Mucosa of stomach (tissue), 1 donor: ENCODE results near the gene SPATA9.

Experiments used
- H3K27me3 ChIP-seq: one replicate; pipeline ENCODE4 v1.7.0; 2013; ENCODE audit warnings: mild to moderate bottlenecking, low read length; ENCODE audit not compliant: control insufficient read depth, insufficient read depth
- H3K36me3 ChIP-seq: one replicate; pipeline ENCODE4 v1.7.0; 2013; ENCODE audit warnings: low read length; ENCODE audit not compliant: control insufficient read depth, insufficient read depth
- H3K4me1 ChIP-seq: one replicate; pipeline ENCODE4 v1.7.0; 2013; ENCODE audit warnings: mild to moderate bottlenecking, low read length; ENCODE audit not compliant: control insufficient read depth, insufficient read depth
- H3K4me3 ChIP-seq: one replicate; pipeline ENCODE4 v1.7.0; 2013; ENCODE audit warnings: low read length
- H3K9ac ChIP-seq: one replicate; pipeline ENCODE4 v1.7.0; 2013; ENCODE audit warnings: mild to moderate bottlenecking, low read length, moderate library complexity
- H3K9me3 ChIP-seq: one replicate; pipeline ENCODE4 v1.7.0; 2013; ENCODE audit warnings: mild to moderate bottlenecking, low read length, moderate library complexity; ENCODE audit not compliant: control insufficient read depth
- donor health status: Pancreatic carcinoma.

Gene SPATA9

DNA sequence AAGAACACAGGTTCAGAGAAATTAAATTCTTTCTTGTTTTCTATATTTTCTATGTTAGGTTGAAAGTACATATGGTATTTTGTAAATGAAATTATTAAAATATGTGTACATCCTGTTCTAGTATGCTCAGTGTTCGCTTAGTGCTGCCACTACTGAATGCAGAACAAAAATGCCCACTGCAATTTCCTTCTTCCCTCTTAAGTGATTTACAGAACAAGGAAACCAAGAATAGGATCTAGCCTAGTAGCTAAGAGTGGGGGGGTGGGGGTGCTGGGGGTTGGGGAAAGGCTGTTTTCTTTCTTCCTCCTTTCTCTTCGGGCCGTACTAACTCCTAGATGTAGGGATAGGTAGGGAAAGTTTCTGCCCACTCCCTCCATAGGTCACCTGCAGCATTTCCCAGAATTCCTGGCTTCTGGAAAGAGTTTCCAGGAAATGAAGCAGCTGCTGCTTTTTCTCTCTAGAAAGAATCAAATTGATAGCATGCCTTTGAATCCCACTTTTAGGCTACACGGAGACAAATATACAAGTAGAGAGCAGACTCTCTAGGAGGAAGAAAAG lies 15.7 kb downstream of the SPATA9 start:
- Histone ChIP-seq H3K4me1 (peaks cover 3% of the 10 kb centered on the region), H3K27me3 (no peaks in the 10 kb centered on the region), H3K36me3 (no peaks in the 10 kb centered on the region), H3K4me3 (no peak overlapping the region), H3K9me3 (no peaks in the 10 kb centered on the region), H3K9ac (no peak overlapping the region)

DNA sequence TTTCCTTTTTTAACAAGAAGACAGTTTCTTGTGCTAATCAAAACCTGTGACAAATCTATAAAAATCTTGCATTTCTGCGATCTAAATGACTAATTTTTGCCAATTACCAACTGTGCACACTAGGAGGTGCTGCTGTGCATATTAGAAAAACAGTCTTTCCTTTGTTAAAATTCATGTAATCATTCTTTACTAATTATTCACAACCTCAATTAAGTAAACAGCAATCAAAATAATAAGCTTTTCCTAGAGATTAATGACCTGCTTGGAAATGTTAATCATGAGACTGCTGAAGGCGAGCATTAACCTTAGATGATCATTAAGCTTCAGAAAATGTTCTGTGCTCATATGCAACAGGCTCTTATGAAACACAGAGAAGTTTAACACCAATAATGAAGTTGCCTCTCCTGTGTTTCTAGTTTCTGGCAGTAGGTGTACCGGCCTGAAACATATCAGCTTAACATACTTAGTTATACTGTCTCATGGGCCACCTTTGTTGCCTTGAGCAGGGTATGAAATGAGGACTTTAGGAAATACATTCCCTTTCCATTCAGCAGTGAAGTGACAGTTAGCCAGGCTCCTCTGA lies 18.5 kb downstream of the SPATA9 start:
- Histone ChIP-seq H3K4me1 (peaks cover 2% of the 10 kb centered on the region), H3K9me3 (no peaks in the 10 kb centered on the region), H3K27me3 (no peaks in the 10 kb centered on the region), H3K9ac (no peak overlapping the region), H3K36me3 (no peaks in the 10 kb centered on the region), H3K4me3 (no peak overlapping the region)

DNA sequence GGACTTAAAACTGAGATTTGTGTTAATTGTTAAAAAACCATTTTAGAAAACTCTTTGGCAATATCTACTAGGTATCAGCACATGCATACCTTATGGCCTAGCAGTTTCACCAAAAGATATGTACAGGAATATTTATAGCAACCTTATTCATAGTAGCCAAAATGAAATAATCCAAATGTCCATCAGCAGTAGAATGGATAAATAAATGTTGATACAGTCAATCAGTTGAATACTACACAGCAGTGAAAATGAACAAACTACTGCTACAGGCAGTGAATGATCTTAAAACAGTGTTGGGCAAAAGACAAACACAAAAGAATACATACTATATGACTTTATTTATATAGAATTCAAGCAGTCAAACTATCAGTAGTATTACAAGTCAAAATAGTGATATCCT lies 19.8 kb downstream of the SPATA9 start:
- Histone ChIP-seq H3K4me3 (no peak overlapping the region), H3K4me1 (no peaks in the 10 kb centered on the region), H3K36me3 (no peaks in the 10 kb centered on the region), H3K27me3 (no peaks in the 10 kb centered on the region), H3K9me3 (no peaks in the 10 kb centered on the region), H3K9ac (no peak overlapping the region)

DNA sequence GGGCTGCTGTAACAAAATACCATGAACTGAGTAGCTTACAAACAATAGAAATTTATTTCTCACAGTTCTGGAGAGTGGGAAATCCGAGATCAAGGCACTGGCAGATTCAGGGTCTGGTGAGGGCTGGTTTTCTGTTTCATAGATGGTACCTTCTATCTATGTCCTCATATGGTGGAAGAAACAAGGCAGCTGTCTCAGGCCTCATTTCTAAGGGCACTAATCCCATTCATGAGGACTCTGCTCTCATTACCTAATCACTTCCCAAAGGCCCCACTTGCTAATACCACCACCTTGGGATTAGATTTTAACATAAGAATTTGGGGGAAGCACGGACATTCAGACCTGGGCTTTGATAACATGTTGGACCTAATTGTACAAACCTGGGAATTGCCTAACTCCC lies 22.7 kb downstream of the SPATA9 start:
- H3K4me3 ChIP-seq, result no peak overlapping the region
- no peaks in the 10 kb centered on the region for H3K27me3 ChIP-seq
- H3K4me1 ChIP-seq, result no peaks in the 10 kb centered on the region
- H3K36me3 ChIP-seq, result no peaks in the 10 kb centered on the region
- H3K9ac ChIP-seq, result no peak overlapping the region
- H3K9me3 ChIP-seq, result no peaks in the 10 kb centered on the region

DNA sequence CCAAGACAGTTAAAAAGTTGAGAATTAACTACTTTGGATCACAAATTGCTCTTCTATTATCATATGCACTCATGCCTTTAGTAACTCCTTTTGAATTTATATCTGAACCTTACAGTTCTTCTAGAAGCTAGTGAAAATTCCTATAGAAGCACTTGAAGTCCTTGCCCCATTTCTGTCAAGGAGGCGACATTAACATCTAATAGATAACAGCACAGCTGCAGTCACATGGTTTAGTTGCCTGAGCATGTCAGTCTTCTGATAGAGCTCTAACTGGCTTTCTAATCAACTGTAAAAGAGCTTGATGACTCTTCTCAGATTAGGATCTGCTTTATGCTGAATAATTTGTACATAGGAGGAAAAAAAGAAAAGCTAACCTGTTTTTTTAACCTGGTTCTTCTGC lies 27.2 kb downstream of the SPATA9 start:
- H3K9me3 ChIP-seq, result no peaks in the 10 kb centered on the region
- no peaks in the 10 kb centered on the region for H3K36me3 ChIP-seq
- no peak overlapping the region for H3K4me3 ChIP-seq
- H3K9ac ChIP-seq, result no peak overlapping the region
- no peaks in the 10 kb centered on the region for H3K4me1 ChIP-seq
- no peaks in the 10 kb centered on the region for H3K27me3 ChIP-seq

DNA sequence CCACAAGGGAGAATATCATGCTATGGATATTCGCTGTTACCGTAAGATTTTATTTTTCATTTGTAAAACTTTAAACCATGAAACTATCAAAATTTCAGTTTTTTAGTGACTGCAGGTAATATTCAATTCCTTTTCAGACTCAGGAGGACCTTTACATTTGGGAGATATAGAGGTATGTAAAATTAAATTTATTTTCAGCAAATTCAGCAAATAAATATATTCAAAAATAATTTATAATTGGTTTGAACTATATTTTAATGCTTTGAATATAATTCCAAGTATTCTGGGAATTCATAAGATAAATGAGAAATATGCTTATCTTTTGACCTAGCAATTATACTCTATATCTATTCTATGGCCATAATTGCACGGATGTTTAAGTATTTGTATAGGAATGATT lies 28.6 kb downstream of the SPATA9 start:
- Histone ChIP-seq H3K36me3 (no peaks in the 10 kb centered on the region), H3K4me3 (no peak overlapping the region), H3K9ac (no peak overlapping the region), H3K9me3 (no peaks in the 10 kb centered on the region), H3K4me1 (no peaks in the 10 kb centered on the region), H3K27me3 (no peaks in the 10 kb centered on the region)

DNA sequence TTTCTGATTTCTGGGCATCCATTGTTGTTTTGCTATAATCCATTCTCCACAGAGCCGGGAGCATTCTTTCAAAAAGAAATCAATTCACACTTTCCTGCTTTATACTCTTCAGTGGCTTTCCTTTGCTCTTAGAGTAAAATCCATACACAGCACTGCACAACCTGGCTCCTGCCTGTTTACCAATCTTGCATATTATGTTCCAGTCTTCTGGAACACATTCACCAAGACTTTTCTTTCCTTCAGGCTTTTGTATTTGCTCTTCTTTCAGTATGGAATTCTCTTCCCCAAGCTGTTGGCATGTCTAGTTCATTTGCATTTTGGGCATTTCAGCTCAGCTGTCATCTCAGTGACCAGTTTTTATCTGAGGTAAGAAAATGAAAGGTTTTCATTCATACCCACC lies 29.9 kb downstream of the SPATA9 start:
- no peaks in the 10 kb centered on the region for H3K4me1 ChIP-seq
- no peaks in the 10 kb centered on the region for H3K27me3 ChIP-seq
- no peaks in the 10 kb centered on the region for H3K9me3 ChIP-seq
- H3K9ac ChIP-seq, result no peak overlapping the region
- no peaks in the 10 kb centered on the region for H3K36me3 ChIP-seq
- no peak overlapping the region for H3K4me3 ChIP-seq

DNA sequence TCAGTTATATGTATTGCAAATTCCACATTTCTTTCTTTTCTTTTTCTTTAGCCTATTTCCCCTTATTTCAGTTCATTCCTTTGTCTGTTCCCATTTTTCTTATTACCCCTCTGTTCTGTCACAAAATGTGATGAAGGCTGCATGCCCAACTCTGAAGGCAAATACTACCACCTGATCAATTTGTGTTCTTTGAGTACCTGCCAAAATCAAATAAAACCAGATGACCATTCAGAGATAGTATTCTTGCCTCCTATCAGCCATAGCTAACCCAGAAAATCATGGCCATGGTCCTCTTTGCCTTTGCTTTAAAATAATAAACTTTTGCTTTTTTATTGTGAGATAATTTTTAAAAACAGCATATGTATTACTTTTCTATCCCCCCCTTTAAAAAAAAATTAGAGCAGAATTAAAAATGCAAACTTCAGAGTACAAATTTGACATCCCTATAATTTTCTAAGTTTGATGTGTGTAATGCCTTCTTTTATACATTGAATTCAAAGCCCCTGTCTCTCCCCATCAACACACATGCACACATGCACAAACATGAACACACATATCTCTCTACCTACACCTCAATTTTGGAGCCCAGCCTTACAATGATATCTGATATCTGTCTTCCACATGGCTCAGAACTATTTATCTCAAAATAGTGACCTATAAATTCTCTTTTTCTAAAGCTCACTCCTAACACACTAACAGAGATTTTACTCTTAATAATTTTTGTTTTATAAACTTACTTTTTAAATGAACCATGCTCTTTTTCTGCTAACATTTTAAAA lies 32.8 kb downstream of the SPATA9 start:
- Histone ChIP-seq H3K36me3 (no peaks in the 10 kb centered on the region), H3K9me3 (no peaks in the 10 kb centered on the region), H3K27me3 (no peaks in the 10 kb centered on the region), H3K4me1 (no peaks in the 10 kb centered on the region), H3K4me3 (no peak overlapping the region), H3K9ac (no peak overlapping the region)

DNA sequence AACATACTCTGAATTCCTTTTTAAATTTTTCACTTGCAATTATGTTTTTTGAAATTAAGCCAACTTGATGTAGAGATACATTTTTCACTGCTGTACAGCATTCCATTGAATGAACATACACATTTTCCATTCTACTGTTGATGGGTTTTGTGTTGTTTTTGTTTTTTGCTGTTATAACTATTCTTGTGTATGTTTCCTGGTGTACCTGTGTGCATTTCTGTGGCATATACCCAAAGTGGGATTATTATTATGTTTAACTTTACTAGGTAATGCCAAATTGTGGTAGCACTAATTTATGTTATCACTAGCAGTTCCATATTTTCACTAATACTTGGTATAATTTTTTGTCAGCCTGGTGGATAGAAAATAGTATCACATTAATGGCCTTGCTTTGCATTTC lies 33.5 kb downstream of the SPATA9 start:
- no peak overlapping the region for H3K9ac ChIP-seq
- no peak overlapping the region for H3K4me3 ChIP-seq
- no peaks in the 10 kb centered on the region for H3K27me3 ChIP-seq
- no peaks in the 10 kb centered on the region for H3K9me3 ChIP-seq
- no peaks in the 10 kb centered on the region for H3K4me1 ChIP-seq
- H3K36me3 ChIP-seq, result no peaks in the 10 kb centered on the region

DNA sequence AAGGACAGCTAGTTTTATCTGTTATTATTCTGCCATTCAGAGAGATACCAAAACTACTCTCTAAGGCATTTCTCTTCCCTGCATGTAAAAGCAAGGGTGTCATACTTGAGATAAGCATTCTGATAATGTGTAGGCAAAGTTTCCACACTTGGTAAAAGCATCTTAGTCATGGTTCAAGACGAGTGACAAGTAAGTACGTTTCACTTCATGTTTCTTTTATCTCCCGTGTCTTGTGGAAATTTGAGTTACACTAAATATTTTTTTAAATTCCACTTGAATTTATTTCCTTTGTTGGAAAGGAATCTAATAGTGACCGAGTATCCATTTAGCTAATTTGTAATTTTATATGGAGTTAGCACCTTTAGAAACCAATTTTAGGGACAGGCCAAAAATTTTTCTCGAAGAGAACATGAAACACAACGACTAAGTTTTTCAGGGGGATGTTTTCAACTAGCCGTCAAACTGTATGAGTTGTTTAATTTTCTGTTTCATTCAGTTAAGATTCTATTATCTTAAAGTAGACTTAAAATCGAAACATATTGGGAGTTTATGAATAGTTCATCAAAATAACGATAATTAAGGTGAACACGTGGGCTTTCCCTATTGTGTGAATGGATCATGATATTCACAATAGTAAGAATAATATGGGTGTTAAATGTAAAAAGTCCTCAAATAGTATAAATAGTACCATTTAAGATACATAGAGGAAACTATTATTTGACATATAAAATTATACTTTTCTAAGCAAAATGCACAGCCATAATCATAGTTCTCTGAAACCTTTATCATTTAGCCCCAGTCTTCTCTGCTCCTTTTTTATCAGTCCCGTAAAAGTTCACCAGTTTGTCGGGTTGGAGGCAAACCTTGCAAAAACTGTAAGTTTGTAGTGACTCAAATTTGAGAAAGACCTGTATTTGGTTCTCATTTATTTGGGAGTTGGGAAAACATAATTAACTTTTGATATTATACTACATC lies 34.6 kb downstream of the SPATA9 start:
- no peaks in the 10 kb centered on the region for H3K36me3 ChIP-seq
- no peaks in the 10 kb centered on the region for H3K27me3 ChIP-seq
- H3K9ac ChIP-seq, result no peak overlapping the region
- no peak overlapping the region for H3K4me3 ChIP-seq
- no peaks in the 10 kb centered on the region for H3K9me3 ChIP-seq
- no peaks in the 10 kb centered on the region for H3K4me1 ChIP-seq

DNA sequence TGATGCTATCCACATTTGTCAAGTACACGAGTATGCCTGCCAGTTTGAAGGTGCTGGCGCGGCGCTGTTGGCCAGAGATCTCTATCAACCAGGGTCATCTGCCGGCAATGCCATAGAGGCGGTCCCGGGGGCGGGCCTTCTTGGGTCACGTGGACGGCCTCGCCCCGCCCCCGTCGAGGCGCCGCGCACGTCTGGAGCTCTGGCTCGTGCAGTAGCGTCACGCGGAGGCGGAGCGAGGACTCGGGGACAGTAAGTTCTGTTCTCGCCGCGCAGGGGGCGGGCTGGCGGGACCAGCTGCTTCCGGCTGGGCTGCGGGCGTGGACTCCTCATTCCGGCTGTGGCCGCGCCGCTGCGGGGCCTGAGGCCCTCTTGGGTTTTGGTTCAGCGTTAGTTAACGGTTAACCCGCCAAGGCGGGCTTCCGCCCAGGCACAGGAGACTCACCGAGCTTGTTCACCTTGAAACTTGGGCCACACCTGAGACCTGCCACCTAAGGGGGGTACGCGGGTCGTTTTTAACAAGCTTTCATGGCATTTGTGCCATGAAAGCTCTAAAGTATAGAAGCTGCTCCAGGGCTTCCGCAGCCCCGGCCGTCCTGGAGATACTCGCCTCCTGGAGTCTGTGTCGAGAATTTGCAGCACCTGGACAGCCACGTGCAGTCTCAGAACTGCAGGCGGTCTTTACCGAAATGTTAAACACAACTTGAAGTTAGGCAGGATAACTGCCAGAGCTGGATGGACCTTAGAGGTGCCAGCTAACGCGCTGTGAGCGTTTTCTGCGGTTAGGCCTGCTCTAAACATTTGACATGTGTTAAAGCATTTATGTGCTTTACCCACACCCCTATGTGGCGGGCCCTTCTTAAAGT lies 36.0 kb downstream of the SPATA9 start, which contains the start of gene RFESD:
Gene RFESD, plus strand, starts transcription at position 209 of the 863 bp plus-strand sequence. CDS start 5,495 bp downstream, outside the sequence.
- no peaks in the 10 kb centered on the region for H3K36me3 ChIP-seq
- H3K4me1 ChIP-seq, result peaks cover 4% of the 10 kb centered on the region
- no peaks in the 10 kb centered on the region for H3K27me3 ChIP-seq
- H3K9ac ChIP-seq, result peak within 1 kb of the TSS; percentile 86
- H3K9me3 ChIP-seq, result no peaks in the 10 kb centered on the region
- H3K4me3 ChIP-seq, result peak within 1 kb of the TSS; percentile 72
